HG02852 (cell line): ENCODE measurements around the gene XCL2.
"Not testable (repeated sequence)": the region's sequence is repeated elsewhere in the genome, so short reads cannot be mapped to it uniquely, and the experiment has no call there.

Source experiments
- ATAC-seq: cut with Tn5 transposase; IDR thresholded peaks from one replicate; pipeline ENCODE4 v1.9.1; 2021; ENCODE audit warnings: mild to moderate bottlenecking, moderate library complexity; ENCODE audit not compliant: unreplicated experiment

Gene XCL2

DNA sequence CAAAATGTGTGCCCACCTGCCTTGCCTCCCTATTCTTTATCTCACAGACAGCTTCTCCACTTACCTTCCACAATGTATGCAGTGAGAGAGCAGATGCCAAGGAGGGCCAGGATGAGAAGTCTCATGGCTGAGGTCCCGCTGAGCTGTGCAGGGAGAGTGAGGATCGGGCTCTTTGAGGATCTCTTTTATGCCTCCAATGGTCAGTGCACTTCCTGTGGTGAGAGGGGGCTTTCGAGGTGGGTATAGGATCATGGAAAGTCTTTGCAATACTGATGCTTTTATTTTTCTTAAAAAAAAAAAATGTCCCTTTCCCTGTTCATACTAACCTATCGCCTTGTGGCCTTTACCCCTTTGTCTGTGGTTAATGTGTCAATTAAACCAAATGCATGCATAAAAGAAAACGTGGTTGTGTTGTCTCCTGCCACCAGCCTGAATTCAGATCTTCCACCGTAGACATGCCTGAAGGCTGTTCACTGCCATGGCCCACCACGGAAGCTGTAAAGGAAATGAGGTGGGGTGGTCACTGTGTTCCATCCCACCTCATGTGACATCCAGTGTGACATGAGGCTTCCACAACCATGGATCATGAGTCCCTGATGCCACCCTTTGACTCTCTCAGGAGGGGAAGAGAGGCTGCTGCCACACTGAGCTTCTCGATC, at the start of gene XCL2:
XCL2 (minus strand) TSS at position 158 of the 659 bp plus-strand sequence; CDS start at position 125, 33 bp downstream.
- ATAC-seq, result not testable (repeated sequence)

- ATAC-seq, result no peak
Observed at GRCh38 chr1:168591641-168592250, 47.9 kb upstream of the XCL2 start.

- no peak for ATAC-seq
Observed at GRCh38 chr1:168591066-168591465, 47.3 kb upstream of the XCL2 start.

DNA sequence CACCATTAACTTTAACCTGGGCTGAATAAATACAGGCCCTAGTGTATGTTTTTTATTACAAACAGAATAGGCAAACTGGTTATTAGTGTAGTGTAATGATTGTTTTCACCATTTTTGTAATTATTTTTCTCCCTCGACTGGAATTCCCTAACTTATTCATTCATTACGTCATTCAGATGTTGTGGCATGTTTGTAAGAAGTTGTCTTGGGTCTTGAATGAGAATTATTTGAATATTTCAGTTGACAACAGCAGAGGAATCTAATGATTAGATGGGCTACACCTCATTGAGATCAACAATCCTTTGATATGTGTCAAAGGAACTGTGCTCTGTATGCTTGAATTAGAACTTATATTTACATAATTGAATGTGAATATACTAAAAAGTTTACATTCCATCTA, 45.4 kb upstream of the XCL2 start:
- no peak for ATAC-seq

DNA sequence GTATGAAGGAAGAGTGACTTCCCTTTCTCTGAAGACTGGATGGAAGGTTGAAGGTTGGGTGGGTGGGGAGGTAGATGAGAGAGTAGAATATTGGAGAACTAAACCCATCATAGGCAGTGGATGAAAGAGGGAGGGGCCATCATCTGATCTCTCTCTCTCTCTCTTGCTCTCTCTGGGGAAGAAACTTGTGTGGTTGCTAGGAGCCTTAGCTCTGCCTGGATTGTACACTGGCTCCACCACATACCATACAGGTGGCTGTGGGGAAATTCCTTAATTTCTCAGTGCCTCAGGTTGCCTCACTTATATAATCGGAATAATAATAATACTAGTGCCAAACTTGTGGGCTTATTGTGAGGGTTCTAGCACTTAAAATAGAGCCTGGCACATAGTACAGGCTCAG, 42.1 kb upstream of the XCL2 start:
- no peak for ATAC-seq

DNA sequence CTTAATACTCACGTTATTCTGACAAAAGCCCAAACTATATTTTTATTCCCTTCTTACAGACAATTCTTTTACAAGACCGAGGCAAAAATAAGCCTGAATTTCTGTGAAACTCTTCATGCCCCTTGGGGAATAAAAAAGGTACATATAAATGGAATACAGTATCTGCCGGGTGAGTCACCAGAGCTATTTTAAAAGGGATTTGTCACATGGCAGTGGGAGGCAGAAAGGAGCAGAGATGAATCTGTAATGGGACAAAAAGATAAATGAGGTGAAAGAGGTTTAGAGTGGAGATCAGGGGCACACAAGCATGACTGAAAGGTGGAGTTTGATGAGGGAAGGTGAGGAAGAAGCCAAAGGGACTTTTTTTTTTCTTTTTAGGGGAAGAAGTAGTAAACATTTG, 41.4 kb upstream of the XCL2 start:
- no peak for ATAC-seq

GRCh38 chr1:168583571-168583970, 39.8 kb upstream of the XCL2 start:
- ATAC-seq, result no peak

- no peak for ATAC-seq
Observed at GRCh38 chr1:168582688-168583336, 39.0 kb upstream of the XCL2 start.

- ATAC-seq, result no peak
Observed at GRCh38 chr1:168581817-168582572, 38.2 kb upstream of the XCL2 start.

DNA sequence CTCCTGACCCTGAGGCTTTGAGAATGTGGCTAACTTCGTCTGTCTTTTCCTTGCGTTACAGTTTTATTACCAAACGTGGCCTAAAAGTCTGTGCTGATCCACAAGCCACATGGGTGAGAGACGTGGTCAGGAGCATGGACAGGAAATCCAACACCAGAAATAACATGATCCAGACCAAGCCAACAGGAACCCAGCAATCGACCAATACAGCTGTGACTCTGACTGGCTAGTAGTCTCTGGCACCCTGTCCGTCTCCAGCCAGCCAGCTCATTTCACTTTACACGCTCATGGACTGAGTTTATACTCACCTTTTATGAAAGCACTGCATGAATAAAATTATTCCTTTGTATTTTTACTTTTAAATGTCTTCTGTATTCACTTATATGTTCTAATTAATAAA, 37.2 kb upstream of the XCL2 start:
- not testable (repeated sequence) for ATAC-seq

DNA sequence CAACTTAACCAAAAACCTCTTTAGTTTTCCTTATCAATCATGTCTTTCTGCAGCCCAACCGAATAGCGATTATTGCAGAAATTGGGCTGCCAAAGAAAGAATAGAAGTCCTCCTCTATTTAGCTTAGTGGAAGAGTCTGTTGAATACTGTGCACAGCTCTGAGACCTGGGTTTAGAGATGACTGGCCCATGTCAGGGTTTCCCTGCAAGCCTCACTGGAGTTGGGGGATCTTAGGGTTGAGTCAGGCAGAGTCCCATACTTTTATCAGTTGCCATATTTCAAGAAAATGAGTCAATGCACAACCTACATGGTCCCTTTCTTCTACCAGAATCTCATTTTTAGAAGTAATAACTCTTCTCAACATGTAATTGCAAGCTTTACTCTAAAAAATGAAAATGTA, 36.5 kb upstream of the XCL2 start:
- ATAC-seq, result not testable (repeated sequence)

- ATAC-seq, result not testable (repeated sequence)
Observed at GRCh38 chr1:168578531-168579185, 34.9 kb upstream of the XCL2 start.

- ATAC-seq, result not testable (repeated sequence)
Observed at GRCh38 chr1:168576245-168576688, 32.5 kb upstream of the XCL2 start, which contains the start of gene XCL1. TSS of gene XCL1 (plus strand) at chr1:168576605. CDS start at chr1:168576638, 33 bp downstream.

GRCh38 chr1:168574234-168574633, 30.4 kb upstream of the XCL2 start:
- not testable (repeated sequence) for ATAC-seq

DNA sequence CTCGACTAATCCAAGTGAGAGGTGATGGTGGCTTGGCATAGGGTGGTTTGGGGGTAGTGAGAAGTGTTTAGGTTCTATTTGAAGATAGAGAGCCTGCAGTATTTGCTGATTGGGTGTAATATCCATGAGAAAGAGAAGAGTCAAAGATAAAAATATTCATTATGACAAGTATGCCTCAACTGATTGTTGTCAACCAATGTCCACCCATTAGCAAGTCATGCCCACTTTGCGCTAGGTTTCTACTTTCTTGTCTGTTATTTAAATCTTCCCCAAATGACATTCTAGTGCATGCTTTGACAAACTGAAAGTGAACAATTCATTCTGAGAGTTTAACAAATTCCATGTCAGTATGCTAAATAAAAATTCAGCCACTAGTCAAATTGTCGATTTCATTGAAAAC, 28.8 kb upstream of the XCL2 start:
- no peak for ATAC-seq

GRCh38 chr1:168570652-168571051, 26.9 kb upstream of the XCL2 start:
- ATAC-seq, result no peak

- ATAC-seq, result no peak
Observed at GRCh38 chr1:168568346-168568745, 24.5 kb upstream of the XCL2 start.

DNA sequence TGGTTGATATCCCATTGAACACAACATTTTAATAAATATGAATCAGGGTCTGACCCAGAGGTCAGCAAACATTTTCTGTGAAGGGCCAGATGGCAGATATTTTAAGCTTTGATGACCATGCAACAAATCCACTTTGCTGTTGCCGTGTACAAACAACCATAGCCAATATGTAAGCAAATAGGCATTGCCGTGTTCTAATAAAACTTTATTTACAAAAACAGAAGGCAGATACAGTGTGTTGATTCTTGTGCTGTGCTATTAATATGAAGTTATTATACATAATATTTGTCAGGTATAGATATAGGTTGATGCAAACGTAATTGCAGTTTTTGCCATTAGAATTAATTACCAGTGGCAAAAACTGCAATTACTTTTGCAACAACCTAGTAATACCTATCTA, 23.8 kb upstream of the XCL2 start:
- ATAC-seq, result no peak

DNA sequence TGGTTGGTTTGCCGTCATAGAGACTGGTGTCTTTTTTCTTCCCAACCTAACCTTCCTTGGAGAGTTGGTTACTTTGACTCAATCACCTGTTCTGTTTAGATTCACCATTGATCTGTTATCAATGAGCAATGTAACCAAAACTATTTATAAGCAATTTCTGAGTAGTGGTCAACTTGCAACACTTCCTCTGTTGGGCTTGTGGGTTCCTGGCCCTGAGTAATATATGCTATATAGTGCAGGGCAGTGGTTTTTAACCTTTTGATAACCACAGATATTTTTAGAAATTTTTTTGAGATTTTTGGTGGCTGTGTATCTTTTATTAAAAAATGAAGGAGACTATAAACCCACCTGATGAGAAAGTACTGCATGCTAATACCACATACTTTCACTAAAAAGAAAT, 23.2 kb upstream of the XCL2 start:
- ATAC-seq, result no peak

GRCh38 chr1:168565825-168566224, 22.0 kb upstream of the XCL2 start:
- ATAC-seq, result no peak

DNA sequence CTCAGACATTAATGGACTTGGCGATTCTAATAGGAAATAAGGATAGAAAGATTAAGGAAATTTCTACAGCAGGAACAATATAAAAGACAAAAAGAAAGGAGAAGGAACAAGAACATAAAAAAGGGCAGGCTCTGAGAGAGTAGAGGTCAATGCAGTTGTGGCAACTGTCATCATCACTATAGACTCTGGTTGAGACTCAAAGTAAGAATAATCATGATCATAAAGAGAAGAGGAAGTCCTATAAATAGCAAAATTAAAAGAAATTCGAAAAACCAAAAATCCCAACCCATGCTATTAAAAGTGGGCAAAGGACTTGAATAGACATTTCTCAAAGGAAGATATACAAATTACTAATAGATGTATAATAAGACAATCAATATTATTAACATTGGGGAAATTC, 18.2 kb upstream of the XCL2 start:
- ATAC-seq, result no peak
